ENCODE measurements around the gene PRDX1.
"Not testable (repeated sequence)": the region's sequence is repeated elsewhere in the genome, so short reads cannot be mapped to it uniquely, and the experiment has no call there.

PRDX1 gene

DNA sequence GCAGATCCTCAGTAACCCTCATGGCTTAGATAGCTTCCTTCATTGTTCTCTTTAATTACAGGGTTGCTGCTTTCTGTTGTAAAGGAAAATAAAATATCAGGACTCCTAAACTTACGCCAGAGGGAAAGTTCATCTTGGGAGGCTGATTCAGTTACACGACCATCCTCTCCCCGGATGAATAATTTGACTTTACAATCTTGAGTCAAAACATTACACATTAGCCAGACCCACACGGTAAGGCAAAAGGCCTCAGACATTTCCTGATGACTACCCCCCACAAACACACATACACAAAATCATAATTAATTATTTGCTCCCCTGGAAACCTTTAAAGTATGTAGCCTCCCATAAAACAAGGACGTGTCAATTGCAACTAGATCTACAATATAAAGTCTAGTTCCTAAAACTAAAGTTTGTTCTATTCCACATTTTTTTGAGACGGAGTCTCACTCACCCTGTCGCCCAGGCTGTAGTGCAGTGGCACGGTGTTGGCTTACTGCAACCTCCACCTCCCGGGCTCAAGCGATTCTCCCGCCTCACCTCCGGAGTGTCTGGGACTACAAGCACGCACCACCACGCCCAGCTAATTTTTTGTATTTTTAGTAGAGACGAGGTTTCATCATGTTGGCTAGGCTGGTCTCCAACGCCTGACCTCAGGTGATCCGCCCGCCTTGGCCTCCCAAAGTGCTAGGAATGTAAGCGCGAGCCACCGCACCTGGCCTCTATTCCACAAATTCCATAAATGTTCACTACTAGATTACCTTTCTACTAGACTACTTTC, 830 bp upstream of the PRDX1 start:
- H3K4me1 ChIP-seq (ENCODE audit: control insufficient read depth, low read length) = peaks cover 50% of the 10 kb centered on the region

DNA sequence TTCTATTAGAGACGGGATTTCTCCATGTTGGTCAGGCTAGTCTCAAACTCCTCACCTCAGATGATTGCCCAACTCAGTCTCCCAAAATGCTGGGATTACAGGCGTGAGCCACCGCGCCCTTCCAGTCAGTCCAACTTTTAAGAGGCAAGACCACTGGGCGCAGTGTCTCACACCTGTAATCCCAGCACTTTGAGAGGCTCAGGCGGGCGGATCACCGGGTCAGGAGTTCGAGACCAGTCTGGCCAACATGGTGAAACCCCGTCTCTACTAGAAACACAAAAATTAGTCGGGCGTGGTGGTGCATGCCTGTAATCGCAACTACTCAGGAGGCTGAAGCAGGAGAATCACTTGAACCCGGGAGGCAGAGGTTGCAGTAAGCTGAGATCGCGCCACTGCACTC, 1.9 kb downstream of the PRDX1 start:
- H3K9me3 ChIP-seq (ENCODE audit: control insufficient read depth, insufficient read depth, low read length); H3K9me2 ChIP-seq (replicated peaks; ENCODE audit: control insufficient read depth, low read length); H3K27me3 ChIP-seq (ENCODE audit: control insufficient read depth, low read length); H3F3A ChIP-seq (ENCODE audit: control insufficient read depth, insufficient read depth); H4K20me1 ChIP-seq (ENCODE audit: control insufficient read depth, insufficient read depth, low read depth, low read length): not testable (repeated sequence)
- peak overlapping the region; percentile 86 for H3K4me2 ChIP-seq (ENCODE audit: low read length)
- H3K79me2 ChIP-seq (ENCODE audit: control insufficient read depth, low read length) = peaks cover 64% of the 10 kb centered on the region
- H3K27ac ChIP-seq (ENCODE audit: low read depth, low read length) = peak overlapping the region; percentile 51
- H3K36me3 ChIP-seq (ENCODE audit: control insufficient read depth, low read length) = peaks cover 60% of the 10 kb centered on the region
- peaks cover 43% of the 10 kb centered on the region for H3K4me1 ChIP-seq (ENCODE audit: control insufficient read depth, low read length)
- H3K4me3 ChIP-seq (ENCODE audit: low read length) = peak overlapping the region; percentile 97

More for the DNA sequence above, 830 bp upstream of the PRDX1 start:
- Histone ChIP-seq H3K27me3 (ENCODE audit: control insufficient read depth, low read length) (no peaks in the 10 kb centered on the region; the same call in 1 of the 2 replicates), H3K27ac (ENCODE audit: low read depth, low read length) (peak overlapping the region; percentile 77), H3K79me2 (ENCODE audit: control insufficient read depth, low read length) (peaks cover 44% of the 10 kb centered on the region), H4K20me1 (ENCODE audit: control insufficient read depth, insufficient read depth, low read depth, low read length) (peaks cover 10% of the 10 kb centered on the region; the same call in 1 of the 2 replicates), H3K9me3 (ENCODE audit: control insufficient read depth, insufficient read depth, low read length) (no peaks in the 10 kb centered on the region), H3K4me2 (ENCODE audit: low read length) (peak overlapping the region; percentile 86), H3K36me3 (ENCODE audit: control insufficient read depth, low read length) (peaks cover 34% of the 10 kb centered on the region), H3K9me2 (replicated peaks; ENCODE audit: control insufficient read depth, low read length) (no peaks in the 10 kb centered on the region), H3F3A (ENCODE audit: control insufficient read depth, insufficient read depth) (0 out of 2 replicates have a peak, but pooled peaks cover 4% of the 10 kb centered on the region), H3K4me3 (ENCODE audit: low read length) (peak overlapping the region; percentile 97)
- TF ChIP-seq, protein P1, sequence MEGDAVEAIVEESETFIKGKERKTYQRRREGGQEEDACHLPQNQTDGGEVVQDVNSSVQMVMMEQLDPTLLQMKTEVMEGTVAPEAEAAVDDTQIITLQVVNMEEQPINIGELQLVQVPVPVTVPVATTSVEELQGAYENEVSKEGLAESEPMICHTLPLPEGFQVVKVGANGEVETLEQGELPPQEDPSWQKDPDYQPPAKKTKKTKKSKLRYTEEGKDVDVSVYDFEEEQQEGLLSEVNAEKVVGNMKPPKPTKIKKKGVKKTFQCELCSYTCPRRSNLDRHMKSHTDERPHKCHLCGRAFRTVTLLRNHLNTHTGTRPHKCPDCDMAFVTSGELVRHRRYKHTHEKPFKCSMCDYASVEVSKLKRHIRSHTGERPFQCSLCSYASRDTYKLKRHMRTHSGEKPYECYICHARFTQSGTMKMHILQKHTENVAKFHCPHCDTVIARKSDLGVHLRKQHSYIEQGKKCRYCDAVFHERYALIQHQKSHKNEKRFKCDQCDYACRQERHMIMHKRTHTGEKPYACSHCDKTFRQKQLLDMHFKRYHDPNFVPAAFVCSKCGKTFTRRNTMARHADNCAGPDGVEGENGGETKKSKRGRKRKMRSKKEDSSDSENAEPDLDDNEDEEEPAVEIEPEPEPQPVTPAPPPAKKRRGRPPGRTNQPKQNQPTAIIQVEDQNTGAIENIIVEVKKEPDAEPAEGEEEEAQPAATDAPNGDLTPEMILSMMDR (IDR thresholded peaks at IDR 0.05; ENCODE audit: low read depth, low read length, poor library complexity, severe bottlenecking) = no peak
- no peak for TF ChIP-seq EZH2phosphoT487 (IDR thresholded peaks at IDR 0.05; ENCODE audit: borderline replicate concordance, low read length)

DNA sequence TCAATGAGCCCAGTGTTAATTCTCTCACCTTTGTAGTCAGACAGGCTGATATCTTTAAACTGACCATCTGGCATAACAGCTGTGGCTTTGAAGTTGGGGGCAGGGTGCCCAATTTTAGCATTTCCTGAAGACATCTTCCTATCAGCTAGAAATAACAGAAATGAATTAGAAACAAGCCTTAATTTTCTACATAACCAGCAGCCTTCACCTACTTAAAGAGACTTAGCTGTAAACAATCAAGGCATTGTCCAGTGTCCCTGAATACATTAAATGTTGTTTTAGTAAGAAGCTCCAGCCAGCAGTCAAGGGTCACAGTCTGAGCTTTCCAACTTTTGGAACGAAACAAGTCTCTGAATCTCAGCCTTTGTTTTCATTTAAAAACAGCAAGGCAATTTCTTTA, 2.8 kb downstream of the PRDX1 start:
- no peaks in the 10 kb centered on the region for H3K9me2 ChIP-seq (replicated peaks; ENCODE audit: control insufficient read depth, low read length)
- H3K9me3 ChIP-seq (ENCODE audit: control insufficient read depth, insufficient read depth, low read length) = no peaks in the 10 kb centered on the region
- peaks cover 66% of the 10 kb centered on the region for H3K36me3 ChIP-seq (ENCODE audit: control insufficient read depth, low read length)
- H3K4me2 ChIP-seq (ENCODE audit: low read length) = peak overlapping the region; percentile 86
- no peak for TF ChIP-seq EZH2phosphoT487 (IDR thresholded peaks at IDR 0.05; ENCODE audit: borderline replicate concordance, low read length)
- TF ChIP-seq, protein P1 (IDR thresholded peaks at IDR 0.05; ENCODE audit: low read depth, low read length, poor library complexity, severe bottlenecking) = no peak
- H3K79me2 ChIP-seq (ENCODE audit: control insufficient read depth, low read length) = peaks cover 64% of the 10 kb centered on the region
- peak overlapping the region; percentile 51 for H3K27ac ChIP-seq (ENCODE audit: low read depth, low read length)
- no peaks in the 10 kb centered on the region for H3K27me3 ChIP-seq (ENCODE audit: control insufficient read depth, low read length)
- peak overlapping the region; percentile 97 for H3K4me3 ChIP-seq (ENCODE audit: low read length)
- peaks cover 10% of the 10 kb centered on the region; the same call in 1 of the 2 replicates for H4K20me1 ChIP-seq (ENCODE audit: control insufficient read depth, insufficient read depth, low read depth, low read length)
- H3F3A ChIP-seq (ENCODE audit: control insufficient read depth, insufficient read depth) = peaks cover 8% of the 10 kb centered on the region; the same call in 1 of the 2 replicates
- H3K4me1 ChIP-seq (ENCODE audit: control insufficient read depth, low read length) = peaks cover 36% of the 10 kb centered on the region

GRCh38 chr1:45518366-45518765, 3.3 kb downstream of the PRDX1 start:
- peaks cover 64% of the 10 kb centered on the region for H3K79me2 ChIP-seq (ENCODE audit: control insufficient read depth, low read length)
- H3F3A ChIP-seq (ENCODE audit: control insufficient read depth, insufficient read depth); H3K9me3 ChIP-seq (ENCODE audit: control insufficient read depth, insufficient read depth, low read length); H3K27me3 ChIP-seq (ENCODE audit: control insufficient read depth, low read length); H4K20me1 ChIP-seq (ENCODE audit: control insufficient read depth, insufficient read depth, low read depth, low read length); H3K9me2 ChIP-seq (replicated peaks; ENCODE audit: control insufficient read depth, low read length): not testable (repeated sequence)
- H3K36me3 ChIP-seq (ENCODE audit: control insufficient read depth, low read length) = peaks cover 72% of the 10 kb centered on the region
- H3K4me2 ChIP-seq (ENCODE audit: low read length) = peak overlapping the region; percentile 86
- H3K4me1 ChIP-seq (ENCODE audit: control insufficient read depth, low read length) = peaks cover 34% of the 10 kb centered on the region
- peak overlapping the region; percentile 97 for H3K4me3 ChIP-seq (ENCODE audit: low read length)
- peak overlapping the region; percentile 51 for H3K27ac ChIP-seq (ENCODE audit: low read depth, low read length)
